Left ventricle myocardium inferior (tissue), 1 donor: Measurements from ENCODE around the gene GNG8. TPM values are rescaled to one million over a fixed set of nuclear protein-coding genes. Genes with fewer than 3 reads are reported as not detected.

Source experiments
- DNase-seq: peaks from one replicate; pipeline ENCODE4 v3.0.0-alpha.2; 2020
- H3K27ac ChIP-seq: fragments of 200-600 bp; replicated peaks from 2 replicates; pipeline ENCODE4 v1.8.0; 2021
- H3K27me3 ChIP-seq: fragments of 200-600 bp; 2 replicates; pipeline ENCODE4 v1.8.0; 2021; ENCODE audit warnings: low read depth
- H3K36me3 ChIP-seq: fragments of 200-600 bp; 2 replicates; pipeline ENCODE4 v1.8.0; 2021
- H3K4me1 ChIP-seq: fragments of 200-600 bp; 2 replicates; pipeline ENCODE4 v1.8.0; 2021
- H3K4me3 ChIP-seq: fragments of 200-600 bp; 2 replicates; pipeline ENCODE4 v1.8.0; 2021; ENCODE audit warnings: mild to moderate bottlenecking, moderate library complexity
- H3K9me3 ChIP-seq: fragments of 200-600 bp; replicated peaks from 2 replicates; pipeline ENCODE4 v1.8.0; 2021
- CTCF ChIP-seq: fragments of 200-600 bp; IDR thresholded peaks from 2 replicates; pipeline ENCODE4 v1.8.0; 2021; ENCODE audit warnings: antibody characterized with exemption, mild to moderate bottlenecking, borderline replicate concordance
- intact Hi-C: fragments of 100-400 bp; cut with micrococcal nuclease; formaldehyde crosslinking; loops from one replicate; pipeline ENCODE4 v1.11.0; 2022
- total RNA-seq: library from RNA; stranded (reverse); fragmentation: NEBNext Ultra II Directional; extraction: Animal tissue kit (Norgen Biotek cat#: 25700); gene quantifications from one replicate; pipeline ENCODE4 v1.2.1, GENCODE V29; 2021
- donor health status: DM: no; HTN: yes; CAD: no; lungs with severe emphysema.

GNG8 gene
- total RNA-seq, 1 donor from 2014 or later, result not detected

GRCh38 chr19:46648961-46649960, 13.3 kb upstream of the GNG8 start:
- H3K27ac ChIP-seq, result no peak overlapping the region
- DNase-seq, result no peak
- TF ChIP-seq CTCF, result no peak
- peaks cover 32% of the 10 kb centered on the region for H3K27me3 ChIP-seq
- H3K4me1 ChIP-seq, result no peaks in the 10 kb centered on the region
- intact Hi-C loops, result no loop called here
- peaks cover 12% of the 10 kb centered on the region for H3K9me3 ChIP-seq
- H3K4me3 ChIP-seq, result no peak overlapping the region
- H3K36me3 ChIP-seq, result no peaks in the 10 kb centered on the region

DNA sequence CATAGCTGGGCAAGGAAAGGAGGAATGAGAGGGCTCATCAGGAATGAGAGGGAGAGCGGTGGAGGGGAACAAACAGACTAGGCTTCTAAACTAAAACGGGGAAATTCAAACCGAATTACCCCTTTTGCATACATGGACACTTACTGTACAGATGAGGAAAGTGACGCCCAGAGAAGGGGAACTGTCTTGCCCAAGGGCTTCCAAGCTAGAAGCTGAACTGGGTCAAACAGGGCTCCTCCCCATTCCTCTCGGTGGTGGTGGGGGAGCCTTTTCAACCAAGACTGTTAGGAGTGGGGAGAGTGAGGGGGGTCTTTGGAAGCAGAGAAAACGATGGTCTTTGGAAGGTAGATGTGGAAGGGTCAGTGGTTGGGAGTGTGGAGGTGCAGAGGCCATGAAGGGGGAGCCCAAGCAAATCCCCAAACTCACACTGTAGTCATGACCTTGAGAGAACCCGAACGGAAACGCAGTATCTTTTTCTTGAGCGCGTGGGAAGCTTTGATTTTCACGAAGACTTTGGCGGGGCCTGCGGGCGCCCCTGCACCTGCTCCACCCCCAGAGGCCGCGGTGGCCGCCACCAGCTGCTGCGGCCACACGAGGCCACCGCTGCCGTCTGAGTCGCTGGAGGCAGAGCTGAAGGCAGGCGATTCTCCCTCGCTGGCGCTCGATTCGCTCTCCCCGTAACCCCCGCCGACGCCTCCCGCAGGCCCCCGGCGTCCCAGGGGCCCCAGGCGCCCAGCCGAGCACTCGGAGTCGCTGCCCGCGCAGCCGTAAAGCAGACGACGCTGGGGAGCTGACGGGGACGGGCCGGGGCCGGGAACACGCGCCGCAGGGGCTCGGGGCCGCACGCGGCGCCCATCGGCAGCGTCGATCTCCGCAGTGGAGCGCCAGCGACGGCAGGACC, 12.3 kb upstream of the GNG8 start:
- no peak for TF ChIP-seq CTCF
- no peak for DNase-seq
- no peak overlapping the region for H3K4me3 ChIP-seq
- H3K9me3 ChIP-seq, result peaks cover 12% of the 10 kb centered on the region
- no peaks in the 10 kb centered on the region for H3K4me1 ChIP-seq
- intact Hi-C loops, result no loop called here
- no peaks in the 10 kb centered on the region for H3K36me3 ChIP-seq
- H3K27me3 ChIP-seq, result peaks cover 32% of the 10 kb centered on the region
- H3K27ac ChIP-seq, result no peak overlapping the region

GRCh38 chr19:46646402-46646801, 10.4 kb upstream of the GNG8 start:
- Histone ChIP-seq H3K36me3 (no peaks in the 10 kb centered on the region), H3K27ac (no peak overlapping the region), H3K9me3 (peaks cover 12% of the 10 kb centered on the region), H3K4me3 (no peak overlapping the region), H3K4me1 (no peaks in the 10 kb centered on the region), H3K27me3 (peaks cover 36% of the 10 kb centered on the region)
- no peak for DNase-seq
- TF ChIP-seq CTCF, result no peak
- intact Hi-C loops, result no loop called here

DNA sequence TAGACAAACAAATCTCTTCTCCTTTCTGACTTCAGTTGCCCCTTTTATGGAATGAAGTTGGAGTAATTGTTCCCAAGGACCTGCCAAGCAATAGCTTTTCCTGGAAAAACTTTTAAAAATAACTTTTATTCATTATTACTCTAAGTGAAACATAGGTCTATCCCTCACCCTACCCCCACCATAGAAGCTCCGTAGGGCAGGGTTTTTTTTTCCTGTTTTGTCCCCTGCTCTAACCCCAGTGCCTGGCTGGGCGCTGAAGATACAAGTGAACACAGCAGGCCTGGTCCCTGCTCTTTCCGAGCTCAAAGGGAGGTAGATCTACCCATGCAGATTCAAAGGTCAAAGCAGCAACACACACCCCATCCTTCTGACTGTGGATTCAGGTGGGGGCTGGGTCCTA, 8.7 kb upstream of the GNG8 start:
- DNase-seq, result no peak
- TF ChIP-seq CTCF, result no peak
- H3K4me1 ChIP-seq, result peaks cover 5% of the 10 kb centered on the region
- no peaks in the 10 kb centered on the region for H3K36me3 ChIP-seq
- H3K27ac ChIP-seq, result no peak overlapping the region
- H3K27me3 ChIP-seq, result peaks cover 41% of the 10 kb centered on the region
- intact Hi-C loops, result no loop called here
- H3K9me3 ChIP-seq, result peaks cover 12% of the 10 kb centered on the region
- H3K4me3 ChIP-seq, result no peak overlapping the region

DNA sequence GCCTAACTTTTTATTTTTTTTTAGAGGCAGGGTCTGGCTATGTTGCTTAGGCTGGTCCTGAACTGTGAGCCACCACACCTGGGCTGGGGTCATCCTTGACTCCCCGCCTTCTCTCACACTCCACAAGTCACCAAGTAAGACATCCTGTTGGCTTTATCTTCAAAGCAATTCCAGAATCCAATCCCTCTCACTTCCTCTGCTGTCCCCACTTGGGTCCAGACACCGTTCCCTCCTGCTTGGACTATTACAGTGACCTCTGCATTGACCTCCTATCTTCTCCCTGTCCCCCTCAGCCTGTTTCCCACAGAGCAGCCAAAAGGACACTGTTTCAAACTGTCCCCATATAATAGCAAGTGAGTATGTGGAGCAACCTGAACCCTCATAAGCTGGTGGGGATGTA, 4.7 kb upstream of the GNG8 start:
- no peak for DNase-seq
- TF ChIP-seq CTCF, result no peak
- intact Hi-C loops, result no loop called here
- no peaks in the 10 kb centered on the region for H3K9me3 ChIP-seq
- no peaks in the 10 kb centered on the region for H3K36me3 ChIP-seq
- H3K4me1 ChIP-seq, result peaks cover 28% of the 10 kb centered on the region
- no peak overlapping the region for H3K4me3 ChIP-seq
- peaks cover 28% of the 10 kb centered on the region for H3K27me3 ChIP-seq
- no peak overlapping the region for H3K27ac ChIP-seq
